Nasal cavity respiratory epithelium epithelial cell of viscerocranial mucosa (primary cell): ENCODE measurements around the gene OR2A5. TPM values are rescaled to one million over a fixed set of nuclear protein-coding genes. Genes with fewer than 3 reads are reported as not detected.

Source experiments
- total RNA-seq: library from RNA; depleted of rRNA; stranded (reverse); fragments of >200 nt; gene quantifications from 2 replicates; pipeline ENCODE4 v1.2.3, GENCODE V29; 2014

Gene OR2A5
- not detected in 2 replicates for total RNA-seq

GRCh38 chr7:144048648-144049047 is at the start of gene OR2A5:
OR2A5 (plus strand) TSS chr7:144048948; CDS start chr7:144050402, 1,454 bp downstream.

GRCh38 chr7:144000020-144000419 is 48.7 kb upstream of the OR2A5 start, which contains the start of gene OR6B1:
OR6B1 (plus strand) TSS chr7:144000320; CDS start chr7:144003997, 3,677 bp downstream.

GRCh38 chr7:144069511-144069910 is 20.8 kb downstream of the OR2A5 start, which contains the start of gene OR2A25:
OR2A25 (plus strand) TSS chr7:144069811; CDS start chr7:144074220, 4,409 bp downstream.

GRCh38 chr7:144085978-144086377 is 37.2 kb downstream of the OR2A5 start, which contains the start of gene OR2A12:
OR2A12 (plus strand) TSS chr7:144086278; CDS start chr7:144095108, 8,830 bp downstream.

Other genes with a start within 250 kb of the OR2A5 start
- gene TCAF1, start 146.8 kb upstream of the OR2A5 start, total RNA-seq, result 17.1 and 28.4 TPM in 2 replicates
- not detected in 2 replicates for gene OR2F2, start 113.7 kb upstream of the OR2A5 start, total RNA-seq
- not detected in 2 replicates for gene OR2F1, start 94.1 kb upstream of the OR2A5 start, total RNA-seq
- not detected in 2 replicates for gene OR6B1, start 48.6 kb upstream of the OR2A5 start, total RNA-seq
- not detected in 2 replicates for gene OR2A25, start 20.9 kb downstream of the OR2A5 start, total RNA-seq
- gene OR2A12, start 37.3 kb downstream of the OR2A5 start, total RNA-seq, result not detected in 2 replicates
- not detected in 2 replicates for gene OR2A2, start 60.6 kb downstream of the OR2A5 start, total RNA-seq
- not detected in 2 replicates for gene OR2A14, start 74.2 kb downstream of the OR2A5 start, total RNA-seq
- 0.14 and 2.1 TPM in 2 replicates for gene CTAGE4, start 134.5 kb downstream of the OR2A5 start, total RNA-seq
- 24.6 and 27.1 TPM in 2 replicates for gene ARHGEF35, start 146.9 kb downstream of the OR2A5 start, total RNA-seq
- gene OR2A42, start 190.7 kb downstream of the OR2A5 start, total RNA-seq, result not detected in 2 replicates
- 1.6 and 2.1 TPM in 2 replicates for gene OR2A7, start 215.8 kb downstream of the OR2A5 start, total RNA-seq
- gene CTAGE8, start 220.3 kb downstream of the OR2A5 start, total RNA-seq, result 6.6 and 7.2 TPM in 2 replicates